ENCODE measurements around the gene BRAP.
"Not testable (repeated sequence)": the region's sequence is repeated elsewhere in the genome, so short reads cannot be mapped to it uniquely, and the experiment has no call there.

The BRAP gene

GRCh38 chr12:111598637-111599452 is 86.9 kb downstream of the BRAP start, which contains the start of gene ATXN2:
ATXN2 (minus strand) TSS chr12:111599315; CDS start chr12:111599034, 281 bp downstream.
- TF ChIP-seq CTCF (IDR thresholded peaks at IDR 0.05; ENCODE audit: low read depth, low read length): no peak
- DNase-seq (ENCODE audit: extremely low read depth, low read depth): no peak

GRCh38 chr12:111597831-111598636 is 87.7 kb downstream of the BRAP start:
- TF ChIP-seq CTCF (IDR thresholded peaks at IDR 0.05; ENCODE audit: low read depth, low read length): no peak

GRCh38 chr12:111596985-111597830 is 88.5 kb downstream of the BRAP start:
- DNase-seq (ENCODE audit: extremely low read depth, low read depth): no peak
- TF ChIP-seq CTCF (IDR thresholded peaks at IDR 0.05; ENCODE audit: low read depth, low read length): no peak

More at GRCh38 chr12:111597831-111598636, 87.7 kb downstream of the BRAP start:
- no peak for DNase-seq (ENCODE audit: extremely low read depth, low read depth)

GRCh38 chr12:111595341-111595835 is 90.4 kb downstream of the BRAP start:
- DNase-seq (ENCODE audit: extremely low read depth, low read depth): not testable (repeated sequence)

All from AG09319 (cell line).